Medulla oblongata (tissue), 1 donor: ENCODE data around the gene KCNQ1OT1.

Source experiments
- DNase-seq: peaks from one replicate; pipeline ENCODE4 v3.0.0-alpha.2; 2015; ENCODE audit errors: extremely low spot score

The KCNQ1OT1 gene

GRCh38 chr11:2702771-2703362, 3.1 kb upstream of the KCNQ1OT1 start:
- peak; percentile 38 for DNase-seq

GRCh38 chr11:2701898-2702434, 2.2 kb upstream of the KCNQ1OT1 start:
- DNase-seq = no peak

GRCh38 chr11:2701230-2701629, 1.4 kb upstream of the KCNQ1OT1 start:
- no peak for DNase-seq

GRCh38 chr11:2700415-2701211, 819 bp upstream of the KCNQ1OT1 start:
- DNase-seq = peak; percentile 47

- DNase-seq = no peak
These were observed 636 bp downstream of the KCNQ1OT1 start for GRCh38 chr11:2699185-2699530.

GRCh38 chr11:2698386-2699184, 1.2 kb downstream of the KCNQ1OT1 start:
- DNase-seq = no peak

- no peak for DNase-seq
These were observed 1.9 kb downstream of the KCNQ1OT1 start for GRCh38 chr11:2697866-2698265.

- no peak for DNase-seq
These were observed 3.3 kb downstream of the KCNQ1OT1 start for GRCh38 chr11:2696455-2696854.

GRCh38 chr11:2694995-2695939, 4.5 kb downstream of the KCNQ1OT1 start:
- no peak for DNase-seq

- no peak for DNase-seq
These were observed 5.3 kb downstream of the KCNQ1OT1 start for GRCh38 chr11:2694495-2694894.

GRCh38 chr11:2693271-2694261, 6.2 kb downstream of the KCNQ1OT1 start:
- no peak for DNase-seq

- DNase-seq = no peak
These were observed 7.6 kb downstream of the KCNQ1OT1 start for GRCh38 chr11:2691991-2692875.

- no peak for DNase-seq
These were observed 8.4 kb downstream of the KCNQ1OT1 start for GRCh38 chr11:2691355-2691761.

- no peak for DNase-seq
These were observed 9.0 kb downstream of the KCNQ1OT1 start for GRCh38 chr11:2690596-2691354.

- no peak for DNase-seq
These were observed 9.9 kb downstream of the KCNQ1OT1 start for GRCh38 chr11:2689651-2690575.

- no peak for DNase-seq
These were observed 11.2 kb downstream of the KCNQ1OT1 start for GRCh38 chr11:2688381-2689231.
